ENCODE results near the gene PCDHGC3.
A peak's percentile ranks its signal among the peaks of the same experiment; 100 is the strongest.

The PCDHGC3 gene

DNA sequence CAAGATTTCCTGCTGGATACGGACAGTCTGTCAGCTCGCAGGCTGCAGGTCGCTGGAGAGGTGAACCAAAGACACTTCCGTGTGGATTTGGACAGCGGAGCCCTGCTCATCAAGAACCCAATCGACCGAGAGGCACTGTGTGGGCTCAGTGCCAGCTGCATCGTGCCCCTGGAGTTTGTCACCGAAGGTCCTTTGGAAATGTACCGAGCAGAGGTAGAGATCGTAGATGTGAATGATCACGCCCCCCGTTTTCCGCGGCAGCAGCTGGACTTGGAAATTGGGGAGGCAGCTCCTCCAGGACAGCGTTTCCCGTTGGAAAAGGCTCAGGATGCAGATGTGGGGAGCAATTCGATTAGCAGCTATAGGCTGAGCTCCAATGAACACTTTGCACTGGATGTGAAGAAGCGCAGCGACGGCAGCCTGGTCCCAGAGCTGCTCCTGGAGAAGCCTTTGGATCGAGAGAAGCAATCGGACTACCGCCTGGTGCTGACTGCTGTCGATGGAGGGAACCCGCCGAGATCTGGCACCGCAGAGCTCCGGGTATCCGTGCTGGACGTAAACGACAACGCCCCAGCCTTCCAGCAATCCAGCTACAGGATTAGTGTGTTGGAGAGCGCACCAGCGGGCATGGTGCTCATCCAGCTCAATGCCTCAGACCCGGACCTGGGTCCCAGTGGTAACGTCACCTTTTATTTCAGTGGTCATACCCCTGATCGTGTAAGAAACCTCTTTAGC is 9.7 kb downstream of the PCDHGC3 start:
- Histone ChIP-seq H3K4me1 (ENCODE audit: insufficient read depth, low read length) (peaks cover 14% of the 10 kb centered on the region), H3K27ac (ENCODE audit: low read depth, low read length) (no peak overlapping the region), H3K4me3 (ENCODE audit: low read length) (peak overlapping the region; percentile 78), H3K9ac (ENCODE audit: low read depth, low read length) (peak overlapping the region; percentile 62), H3K9me3 (ENCODE audit: insufficient read depth, low read depth, low read length) (no peaks in the 10 kb centered on the region), H3K27me3 (ENCODE audit: insufficient read depth, low read length) (peaks cover 19% of the 10 kb centered on the region), H3K36me3 (ENCODE audit: insufficient read depth, low read length) (peaks cover 5% of the 10 kb centered on the region; the same call in 1 of the 2 replicates)
- 38% methylated on average over 38 of the region's 38 CpGs for WGBS

DNA sequence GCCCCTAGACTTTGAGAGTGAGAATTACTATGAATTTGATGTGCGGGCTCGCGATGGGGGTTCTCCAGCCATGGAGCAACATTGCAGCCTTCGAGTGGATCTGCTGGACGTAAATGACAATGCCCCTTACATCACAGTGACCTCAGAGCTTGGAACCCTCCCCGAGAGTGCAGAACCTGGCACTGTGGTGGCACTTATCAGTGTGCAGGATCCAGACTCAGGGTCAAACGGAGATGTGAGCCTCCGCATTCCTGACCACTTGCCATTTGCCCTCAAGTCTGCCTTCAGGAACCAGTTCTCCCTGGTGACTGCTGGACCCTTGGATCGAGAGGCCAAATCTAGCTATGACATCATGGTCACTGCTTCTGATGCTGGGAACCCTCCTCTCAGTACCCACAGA is 10.3 kb downstream of the PCDHGC3 start:
- H3K4me3 ChIP-seq (ENCODE audit: low read length): peak overlapping the region; percentile 78
- H3K9ac ChIP-seq (ENCODE audit: low read depth, low read length): no peak overlapping the region
- peaks cover 5% of the 10 kb centered on the region; the same call in 1 of the 2 replicates for H3K36me3 ChIP-seq (ENCODE audit: insufficient read depth, low read length)
- WGBS: 95% methylated on average over 9 of the region's 9 CpGs
- peaks cover 19% of the 10 kb centered on the region for H3K27me3 ChIP-seq (ENCODE audit: insufficient read depth, low read length)
- H3K4me1 ChIP-seq (ENCODE audit: insufficient read depth, low read length): peaks cover 14% of the 10 kb centered on the region
- no peak overlapping the region for H3K27ac ChIP-seq (ENCODE audit: low read depth, low read length)
- H3K9me3 ChIP-seq (ENCODE audit: insufficient read depth, low read depth, low read length): no peaks in the 10 kb centered on the region

DNA sequence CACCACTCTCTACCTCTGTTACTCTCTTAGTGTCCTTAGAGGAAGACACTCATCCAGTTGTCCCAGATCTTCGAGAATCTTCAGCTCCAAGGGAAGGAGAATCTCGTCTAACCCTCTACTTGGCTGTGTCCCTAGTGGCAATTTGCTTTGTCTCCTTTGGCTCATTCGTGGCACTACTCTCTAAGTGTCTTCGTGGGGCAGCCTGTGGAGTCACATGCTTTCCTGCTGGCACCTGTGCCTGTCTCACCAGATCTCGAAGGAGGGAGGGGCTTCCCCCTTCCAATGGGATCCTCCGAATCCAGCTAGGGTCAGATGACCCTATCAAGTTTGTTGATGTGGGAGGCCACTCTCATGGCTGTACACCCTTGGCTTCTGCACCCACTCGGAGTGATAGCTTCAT is 11.4 kb downstream of the PCDHGC3 start:
- H3K9me3 ChIP-seq (ENCODE audit: insufficient read depth, low read depth, low read length): no peaks in the 10 kb centered on the region
- peaks cover 19% of the 10 kb centered on the region for H3K27me3 ChIP-seq (ENCODE audit: insufficient read depth, low read length)
- WGBS: 91% methylated on average over 7 of the region's 7 CpGs
- H3K4me3 ChIP-seq (ENCODE audit: low read length): no peak overlapping the region
- H3K4me1 ChIP-seq (ENCODE audit: insufficient read depth, low read length): peaks cover 14% of the 10 kb centered on the region
- H3K27ac ChIP-seq (ENCODE audit: low read depth, low read length): no peak overlapping the region
- no peak overlapping the region for H3K9ac ChIP-seq (ENCODE audit: low read depth, low read length)
- peaks cover 5% of the 10 kb centered on the region; the same call in 1 of the 2 replicates for H3K36me3 ChIP-seq (ENCODE audit: insufficient read depth, low read length)

DNA sequence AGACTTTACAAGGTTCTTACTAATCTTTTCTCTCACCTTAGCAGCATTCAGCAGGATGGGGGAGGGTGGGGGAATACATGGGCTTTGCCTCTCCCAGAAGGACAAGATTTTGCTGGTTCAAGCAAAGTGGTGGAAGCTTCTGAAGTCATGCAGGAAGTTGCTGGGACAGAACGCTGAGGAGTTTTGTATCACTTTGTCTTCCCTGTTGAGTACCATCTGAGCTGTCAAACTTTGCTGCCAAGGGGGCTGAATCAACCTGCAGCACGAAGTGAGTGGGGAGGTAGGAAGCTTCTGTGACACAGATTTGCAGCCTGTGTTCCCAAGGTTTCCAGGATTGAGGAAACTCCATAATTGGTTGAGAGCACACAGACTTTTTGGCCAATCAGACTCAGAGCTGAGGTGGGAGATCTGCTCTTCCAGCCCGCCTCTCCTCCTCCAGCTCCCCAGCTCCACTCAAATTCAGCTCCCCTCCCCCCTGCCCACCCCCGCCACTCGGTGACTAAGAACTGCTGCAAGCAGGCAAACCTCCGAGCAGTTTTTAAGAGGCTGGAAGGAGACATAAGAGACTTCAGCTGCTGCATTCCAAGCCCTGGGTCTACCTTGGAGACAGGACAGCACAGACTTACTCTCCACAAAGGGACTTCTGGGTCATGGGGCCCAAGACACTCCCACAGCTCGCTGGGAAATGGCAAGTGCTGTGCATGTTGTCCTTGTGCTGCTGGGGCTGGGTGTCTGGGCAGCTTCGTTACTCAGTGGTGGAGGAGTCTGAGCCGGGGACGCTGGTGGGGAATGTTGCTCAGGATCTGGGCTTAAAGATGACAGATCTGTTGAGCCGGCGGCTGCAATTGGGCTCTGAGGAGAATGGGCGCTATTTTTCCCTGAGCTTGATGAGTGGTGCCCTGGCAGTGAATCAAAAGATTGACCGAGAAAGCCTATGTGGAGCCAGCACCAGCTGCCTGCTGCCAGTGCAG is 13.1 kb downstream of the PCDHGC3 start, which contains the start of gene PCDHGC5:
PCDHGC5 (plus strand) TSS at position 491 of the 971 bp plus-strand sequence; CDS start at position 651, 160 bp downstream.
- peaks cover 19% of the 10 kb centered on the region for H3K27me3 ChIP-seq (ENCODE audit: insufficient read depth, low read length)
- H3K36me3 ChIP-seq (ENCODE audit: insufficient read depth, low read length): peaks cover 5% of the 10 kb centered on the region; the same call in 1 of the 2 replicates
- 69% methylated on average over 14 of the region's 14 CpGs for WGBS
- no peak within 1 kb of the TSS for H3K9ac ChIP-seq (ENCODE audit: low read depth, low read length)
- no peaks in the 10 kb centered on the region for H3K9me3 ChIP-seq (ENCODE audit: insufficient read depth, low read depth, low read length)
- no peak within 1 kb of the TSS for H3K27ac ChIP-seq (ENCODE audit: low read depth, low read length)
- H3K4me3 ChIP-seq (ENCODE audit: low read length): no peak within 1 kb of the TSS
- peaks cover 10% of the 10 kb centered on the region for H3K4me1 ChIP-seq (ENCODE audit: insufficient read depth, low read length)

GRCh38 chr5:141489841-141490240 is 14.1 kb downstream of the PCDHGC3 start:
- no peak overlapping the region for H3K9ac ChIP-seq (ENCODE audit: low read depth, low read length)
- H3K4me3 ChIP-seq (ENCODE audit: low read length): no peak overlapping the region
- peaks cover 13% of the 10 kb centered on the region for H3K4me1 ChIP-seq (ENCODE audit: insufficient read depth, low read length)
- WGBS: 94% methylated on average over 10 of the region's 10 CpGs
- peaks cover 5% of the 10 kb centered on the region; the same call in 1 of the 2 replicates for H3K36me3 ChIP-seq (ENCODE audit: insufficient read depth, low read length)
- no peak overlapping the region for H3K27ac ChIP-seq (ENCODE audit: low read depth, low read length)
- no peaks in the 10 kb centered on the region for H3K9me3 ChIP-seq (ENCODE audit: insufficient read depth, low read depth, low read length)
- H3K27me3 ChIP-seq (ENCODE audit: insufficient read depth, low read length): peaks cover 19% of the 10 kb centered on the region

- Histone ChIP-seq H3K27ac (ENCODE audit: low read depth, low read length) (no peak overlapping the region), H3K9ac (ENCODE audit: low read depth, low read length) (no peak overlapping the region), H3K27me3 (ENCODE audit: insufficient read depth, low read length) (peaks cover 15% of the 10 kb centered on the region), H3K4me3 (ENCODE audit: low read length) (no peak overlapping the region), H3K9me3 (ENCODE audit: insufficient read depth, low read depth, low read length) (no peaks in the 10 kb centered on the region), H3K4me1 (ENCODE audit: insufficient read depth, low read length) (peaks cover 18% of the 10 kb centered on the region), H3K36me3 (ENCODE audit: insufficient read depth, low read length) (peaks cover 5% of the 10 kb centered on the region; the same call in 1 of the 2 replicates)
- 94% methylated on average over 10 of the region's 10 CpGs for WGBS
Observed at GRCh38 chr5:141490271-141490670, 14.5 kb downstream of the PCDHGC3 start.

DNA sequence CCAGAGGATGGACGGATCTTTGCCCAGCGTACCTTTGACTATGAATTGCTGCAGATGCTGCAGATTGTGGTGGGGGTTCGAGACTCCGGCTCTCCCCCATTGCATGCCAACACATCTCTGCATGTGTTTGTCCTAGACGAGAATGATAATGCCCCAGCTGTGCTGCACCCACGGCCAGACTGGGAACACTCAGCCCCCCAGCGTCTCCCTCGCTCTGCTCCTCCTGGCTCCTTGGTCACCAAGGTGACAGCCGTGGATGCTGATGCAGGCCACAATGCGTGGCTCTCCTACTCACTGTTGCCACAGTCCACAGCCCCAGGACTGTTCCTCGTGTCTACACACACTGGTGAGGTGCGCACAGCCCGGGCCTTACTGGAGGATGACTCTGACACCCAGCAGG is 15.0 kb downstream of the PCDHGC3 start:
- Histone ChIP-seq H3K4me3 (ENCODE audit: low read length) (no peak overlapping the region), H3K9ac (ENCODE audit: low read depth, low read length) (no peak overlapping the region), H3K27me3 (ENCODE audit: insufficient read depth, low read length) (peaks cover 10% of the 10 kb centered on the region), H3K27ac (ENCODE audit: low read depth, low read length) (no peak overlapping the region), H3K4me1 (ENCODE audit: insufficient read depth, low read length) (peaks cover 23% of the 10 kb centered on the region), H3K9me3 (ENCODE audit: insufficient read depth, low read depth, low read length) (no peaks in the 10 kb centered on the region), H3K36me3 (ENCODE audit: insufficient read depth, low read length) (peaks cover 5% of the 10 kb centered on the region; the same call in 1 of the 2 replicates)
- whole genome bisulfite sequencing: 96% methylated on average over 13 of the region's 13 CpGs

DNA sequence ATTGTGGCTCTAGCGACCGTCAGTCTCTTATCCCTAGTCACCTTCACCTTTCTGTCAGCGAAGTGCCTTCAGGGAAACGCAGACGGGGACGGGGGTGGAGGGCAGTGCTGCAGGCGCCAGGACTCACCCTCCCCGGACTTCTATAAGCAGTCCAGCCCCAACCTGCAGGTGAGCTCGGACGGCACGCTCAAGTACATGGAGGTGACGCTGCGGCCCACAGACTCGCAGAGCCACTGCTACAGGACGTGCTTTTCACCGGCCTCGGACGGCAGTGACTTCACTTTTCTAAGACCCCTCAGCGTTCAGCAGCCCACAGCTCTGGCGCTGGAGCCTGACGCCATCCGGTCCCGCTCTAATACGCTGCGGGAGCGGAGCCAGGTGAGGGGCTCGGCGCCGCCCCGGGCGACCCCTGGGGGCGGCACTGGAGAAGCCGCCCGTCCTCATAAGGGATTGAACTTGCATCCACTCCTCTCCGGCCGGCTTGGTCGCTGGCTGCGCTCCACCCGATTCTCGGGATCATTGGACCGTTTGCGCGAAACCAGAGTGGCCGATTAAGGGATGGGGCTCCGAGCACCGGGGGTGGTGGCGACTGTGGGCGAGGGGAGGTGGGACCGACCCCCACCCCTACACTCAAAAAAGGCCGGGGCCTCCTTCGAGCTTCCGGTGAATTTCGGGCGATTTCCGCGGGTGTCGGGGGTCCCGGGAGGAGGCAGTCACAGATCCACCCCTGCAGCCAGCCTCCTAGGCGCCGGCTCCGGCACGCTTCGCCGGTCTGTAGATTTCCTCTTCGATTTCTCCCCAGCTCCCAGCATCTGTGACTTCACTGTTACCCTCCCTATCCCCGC is 15.8 kb downstream of the PCDHGC3 start:
- Histone ChIP-seq H3K4me1 (ENCODE audit: insufficient read depth, low read length) (peaks cover 30% of the 10 kb centered on the region), H3K36me3 (ENCODE audit: insufficient read depth, low read length) (peaks cover 5% of the 10 kb centered on the region; the same call in 1 of the 2 replicates), H3K4me3 (ENCODE audit: low read length) (no peak overlapping the region), H3K27ac (ENCODE audit: low read depth, low read length) (no peak overlapping the region), H3K27me3 (ENCODE audit: insufficient read depth, low read length) (peaks cover 3% of the 10 kb centered on the region; the same call in 1 of the 2 replicates), H3K9ac (ENCODE audit: low read depth, low read length) (no peak overlapping the region), H3K9me3 (ENCODE audit: insufficient read depth, low read depth, low read length) (no peaks in the 10 kb centered on the region)
- 94% methylated on average over 66 of the region's 66 CpGs for whole genome bisulfite sequencing

DNA sequence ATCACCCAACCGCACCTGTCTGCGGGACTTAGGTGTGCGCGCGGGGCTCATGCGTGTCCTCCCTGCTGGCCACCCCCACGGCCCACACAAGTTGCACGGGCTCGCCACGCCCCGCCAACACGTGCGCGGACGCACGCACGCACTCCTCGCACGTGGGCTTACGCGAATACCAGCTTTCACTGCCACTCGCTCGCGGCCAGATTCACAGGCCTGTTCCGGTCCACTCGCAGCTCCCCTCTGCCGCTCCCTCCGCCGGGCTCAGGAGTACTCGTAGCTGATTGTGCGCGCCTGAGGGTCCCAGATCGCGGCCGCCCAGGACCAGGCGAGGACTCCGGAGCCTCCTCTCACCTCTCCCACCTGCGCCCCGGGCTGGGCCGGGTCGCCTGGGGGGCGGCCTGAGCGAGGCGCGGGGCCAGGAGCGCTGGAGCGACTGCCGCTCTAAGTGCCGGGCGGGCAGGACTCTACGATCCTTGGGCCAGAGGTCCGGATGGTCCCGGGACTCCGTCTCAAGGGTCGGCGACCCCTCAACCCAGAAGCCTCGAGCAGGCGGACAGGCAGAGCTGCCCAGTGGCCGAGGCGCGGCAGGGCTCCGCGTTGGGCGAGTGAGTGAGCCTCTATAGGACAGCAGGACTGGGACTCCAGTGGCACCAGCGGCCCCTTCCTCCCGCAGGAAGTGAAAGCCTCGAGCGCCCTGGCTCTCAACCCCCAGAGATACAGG is 16.6 kb downstream of the PCDHGC3 start:
- Histone ChIP-seq H3K9me3 (ENCODE audit: insufficient read depth, low read depth, low read length) (no peaks in the 10 kb centered on the region), H3K9ac (ENCODE audit: low read depth, low read length) (no peak overlapping the region), H3K27me3 (ENCODE audit: insufficient read depth, low read length) (no peaks in the 10 kb centered on the region), H3K36me3 (ENCODE audit: insufficient read depth, low read length) (peaks cover 7% of the 10 kb centered on the region; the same call in 1 of the 2 replicates), H3K4me3 (ENCODE audit: low read length) (no peak overlapping the region), H3K4me1 (ENCODE audit: insufficient read depth, low read length) (peaks cover 32% of the 10 kb centered on the region), H3K27ac (ENCODE audit: low read depth, low read length) (no peak overlapping the region)
- 95% methylated on average over 68 of the region's 68 CpGs for WGBS
